ENCODE results near the gene THRB. TPM values are rescaled to one million over a fixed set of nuclear protein-coding genes. Genes with fewer than 3 reads are reported as not detected.
A peak's percentile ranks its signal among the peaks of the same experiment; 100 is the strongest.

THRB gene
- total and polyA plus RNA-seq, 9 of the 15 experiments (the other 6 are each of a cell fraction or from before 2014, with no cell fraction given): 1.7 to 14.9 (median 6.9) TPM

DNA sequence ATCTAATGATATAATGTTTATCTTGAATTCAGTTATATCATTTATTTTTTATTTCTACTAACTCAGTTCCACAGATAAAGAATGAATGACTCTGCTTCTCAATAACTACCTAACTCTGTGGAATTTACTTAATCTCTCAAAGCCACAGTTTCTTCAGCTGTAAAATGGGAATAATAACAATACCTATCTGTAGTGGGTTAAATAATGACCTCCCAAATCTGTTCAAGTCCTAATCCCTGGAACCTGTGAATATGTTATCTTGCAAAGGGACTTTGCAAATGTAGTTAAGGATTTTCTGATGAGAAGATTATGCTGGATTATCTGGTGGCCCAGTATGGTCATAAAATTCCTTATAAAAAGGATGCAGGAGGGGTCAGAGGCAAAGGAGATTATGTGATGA, 61.7 kb downstream of the THRB start (continued):
- no peak for TF ChIP-seq HDAC3 (IDR thresholded peaks at IDR 0.05; ENCODE audit: borderline replicate concordance, partially characterized antibody)

DNA sequence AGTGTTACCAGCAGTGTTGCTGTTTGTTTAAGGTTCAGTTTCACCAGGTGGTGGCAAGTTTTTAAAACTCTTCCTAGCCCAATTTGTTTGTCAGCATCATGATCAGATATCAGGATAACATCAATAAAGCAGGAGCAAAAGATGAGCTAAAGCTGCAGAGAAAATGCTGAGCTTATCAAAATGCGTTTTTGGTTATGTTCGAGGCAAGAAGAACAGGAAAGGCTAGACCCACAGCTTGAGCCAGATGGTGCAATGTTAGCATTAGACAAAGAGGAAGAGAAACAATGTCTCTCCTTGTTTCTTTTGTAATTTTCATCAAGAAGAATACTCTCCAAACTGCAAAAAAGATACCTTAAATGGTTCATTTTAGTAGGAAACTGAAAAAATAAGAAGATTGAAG, 66.2 kb downstream of the THRB start:
- no peak for TF ChIP-seq SIRT6 (IDR thresholded peaks at IDR 0.05; ENCODE audit: low read depth, low read length)
- no peak for TF ChIP-seq RAD51 (IDR thresholded peaks at IDR 0.05; ENCODE audit: borderline replicate concordance, low read depth)
- peak; percentile 71 for TF ChIP-seq ZNF316 (IDR thresholded peaks at IDR 0.05)
- no peak for TF ChIP-seq SAP30 (IDR thresholded peaks at IDR 0.05; ENCODE audit: borderline replicate concordance, insufficient read depth, low read depth, low read length, poor library complexity, severe bottlenecking)
- no peak for TF ChIP-seq CCNT2 (IDR thresholded peaks at IDR 0.05; ENCODE audit: borderline replicate concordance, extremely low read depth, insufficient read length, low read depth, low read length)
- TF ChIP-seq ZFP1 (CRISPR knock-in tag; IDR thresholded peaks at IDR 0.05): no peak
- TF ChIP-seq MAFF (IDR thresholded peaks at IDR 0.05; ENCODE audit: low read length): peak; percentile 28; the same call in 1 of the 2 replicates
- TF ChIP-seq C11orf30 (IDR thresholded peaks at IDR 0.05; ENCODE audit: low read depth): peak; percentile 37; the same call in 1 of the 2 replicates
- 31% methylated on average over 2 of the region's 2 CpGs for WGBS (ENCODE audit: insufficient coverage, low coverage, missing lambda C conversion rate)
- Histone ChIP-seq H3K9ac (ENCODE audit: insufficient read depth in 1 of 2, low read depth in 2 of 2, low read length in 2 of 2) (no peak overlapping the region), H3K9me3 (replicated peaks; ENCODE audit: control insufficient read depth, insufficient read depth, low read depth, low read length) (no peaks in the 10 kb centered on the region; the same call in 1 of the 2 replicates), H4K20me1 (replicated peaks; ENCODE audit: control insufficient read depth, insufficient read depth, low read length) (no peaks in the 10 kb centered on the region), H3K9me1 (ENCODE audit: control insufficient read depth, insufficient read depth, low read length) (no peaks in the 10 kb centered on the region), H3K27me3 (ENCODE audit: control insufficient read depth in 2 of 2, insufficient read depth in 2 of 2, low read length in 2 of 2) (no peaks in the 10 kb centered on the region), H3K27ac (ENCODE audit: extremely low read depth, low read depth, low read length) (no peak overlapping the region), H3K4me3 (no peak overlapping the region), H2AFZ (ENCODE audit: low read depth, low read length) (no peak overlapping the region), H3K4me2 (ENCODE audit: insufficient read depth, low read length) (no peak overlapping the region), H3K4me1 (replicated peaks in 1 of 2; ENCODE audit: control insufficient read depth in 2 of 2, insufficient read depth in 2 of 2, low read length in 2 of 2) (no peaks in the 10 kb centered on the region), H3K79me2 (ENCODE audit: control insufficient read depth, insufficient read depth, low read length) (no peaks in the 10 kb centered on the region), H3K36me3 (ENCODE audit: control insufficient read depth, insufficient read depth, low read length) (no peaks in the 10 kb centered on the region)
- no peak for FAIRE-seq
- in situ Hi-C loops (cut with MboI): no loop called here
- ATAC-seq: no peak
- ChIA-PET CTCF (ENCODE audit: low intra/inter-chr PET ratio) (no interaction called here), POLR2A (interaction anchor here (1.2 kb wide), 1 partner anchor 9 kb away, joined by 3 read pairs; no protein-coding TSS in a partner anchor)
- DNase-seq (ENCODE audit: extremely low read depth in 1 of 4, low spot score in 3 of 4): no peak
- BruUV-seq (replicated peaks): no TSS peak
- intact Hi-C loops (cut with micrococcal nuclease): no loop called here

Measured in K562 (cell line).